ENCODE results near the gene UBE2Q1.

- TF ChIP-seq CTCF (IDR thresholded peaks at IDR 0.05) (no peak), POLR2A (IDR thresholded peaks at IDR 0.05) (no peak)
These were observed 7.8 kb downstream of the UBE2Q1 start for GRCh38 chr1:154550657-154551056.
